PFSK-1 (cell line): ENCODE measurements around the gene DPT.

Experiments
- POLR2AphosphoS5 ChIP-seq: IDR thresholded peaks from 2 replicates; pipeline ENCODE4 v1.6.1; 2012; ENCODE audit warnings: low read depth, mild to moderate bottlenecking, control low read depth, low read length, moderate library complexity
- REST ChIP-seq, 2 experiments: IDR thresholded peaks; 2 replicates each; pipeline versions ENCODE4 v1.6.1 to v1.8.0; 2011 to 2012; ENCODE audit warnings: low read depth in 2 of 2, low read length in 2 of 2, control low read depth in 1 of 2, inconsistent platforms in 1 of 2, mild to moderate bottlenecking in 1 of 2, moderate library complexity in 1 of 2; ENCODE audit not compliant: insufficient read depth in 1 of 2

DNA sequence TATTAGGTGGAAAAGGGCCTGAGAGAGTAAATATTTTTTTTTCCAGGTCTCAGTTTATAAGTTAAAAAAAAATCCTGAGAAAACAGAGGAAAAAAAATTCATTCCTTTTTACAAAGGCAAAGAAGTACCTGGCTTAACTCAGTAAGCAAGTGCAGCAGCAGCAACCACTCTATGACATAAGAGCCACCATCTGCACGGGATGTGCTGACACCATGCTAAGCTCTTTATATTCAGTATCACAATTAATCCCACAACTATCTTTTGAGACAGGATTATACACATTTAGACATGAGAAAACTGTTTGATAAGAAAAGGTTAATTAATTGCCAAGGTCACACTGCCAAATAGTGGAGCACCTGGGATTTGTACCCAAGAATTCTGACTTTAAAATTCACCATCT is 13.4 kb upstream of the DPT start:
- no peak for TF ChIP-seq POLR2AphosphoS5
- no peak for TF ChIP-seq REST (IDR thresholded peaks at IDR 0.05; ENCODE audit: insufficient read depth in 1 of 2, low read depth in 2 of 2, low read length in 2 of 2)
